Mesenchymal stem cell (in vitro differentiated cells and primary cell): ENCODE measurements around the gene PARP15.

ENCODE experiments used
- DNase-seq: peaks from one replicate; pipeline ENCODE4 v3.0.0-alpha.2; 2013
- H2AFZ ChIP-seq: one replicate; pipeline ENCODE4 v1.6.1; 2013; ENCODE audit warnings: low read depth, mild to moderate bottlenecking, control low read depth, inconsistent platforms, low read length, moderate library complexity
- H2AK5ac ChIP-seq: 2 replicates; pipeline ENCODE4 v1.6.1; 2013; ENCODE audit warnings: low read length, moderate library complexity, mild to moderate bottlenecking, inconsistent platforms; ENCODE audit not compliant: severe bottlenecking
- H2BK120ac ChIP-seq: one replicate; pipeline ENCODE4 v1.6.1; 2013; ENCODE audit warnings: low read depth, mild to moderate bottlenecking, inconsistent platforms, low read length, moderate library complexity
- H2BK12ac ChIP-seq, 2 experiments: one replicate each; pipeline ENCODE4 v1.6.1; 2013; ENCODE audit warnings: inconsistent platforms in 2 of 2, low read length in 2 of 2, mild to moderate bottlenecking in 2 of 2, moderate library complexity in 2 of 2, control low read depth in 1 of 2
- H2BK15ac ChIP-seq: one replicate; pipeline ENCODE4 v1.6.1; 2013; ENCODE audit warnings: mild to moderate bottlenecking, low read depth, inconsistent platforms; ENCODE audit not compliant: poor library complexity, severe bottlenecking
- H2BK5ac ChIP-seq: 2 replicates; pipeline ENCODE4 v1.6.1; 2013; ENCODE audit warnings: low read depth, mild to moderate bottlenecking, low read length, control low read depth, inconsistent platforms; ENCODE audit not compliant: poor library complexity, severe bottlenecking
- H3K14ac ChIP-seq, 2 experiments: one replicate each; pipeline ENCODE4 v1.6.1; 2013; ENCODE audit warnings: inconsistent platforms in 2 of 2, low read length in 2 of 2, control low read depth in 1 of 2, mild to moderate bottlenecking in 1 of 2, moderate library complexity in 1 of 2
- H3K18ac ChIP-seq, 2 experiments: one replicate each; pipeline ENCODE4 v1.6.1; 2013; ENCODE audit warnings: inconsistent platforms in 2 of 2, low read length in 2 of 2, control low read depth in 1 of 2, low read depth in 1 of 2, mild to moderate bottlenecking in 1 of 2
- H3K23ac ChIP-seq, 2 experiments: one replicate each; pipeline ENCODE4 v1.6.1; 2013; ENCODE audit warnings: inconsistent platforms in 2 of 2, low read length in 2 of 2, mild to moderate bottlenecking in 2 of 2, moderate library complexity in 2 of 2, control low read depth in 1 of 2
- H3K27ac ChIP-seq: 2 replicates; pipeline ENCODE4 v1.5.1; 2013; ENCODE audit warnings: mild to moderate bottlenecking, moderate library complexity, low read length, control low read depth, inconsistent platforms; ENCODE audit not compliant: poor library complexity, severe bottlenecking
- H3K27me3 ChIP-seq, 2 experiments: 2 replicates each; pipeline versions ENCODE4 v1.6.1 to v1.7.0; 2013; ENCODE audit warnings: low read length in 2 of 2, mild to moderate bottlenecking in 2 of 2, moderate library complexity in 2 of 2, control low read depth in 1 of 2, inconsistent platforms in 1 of 2; ENCODE audit not compliant: control insufficient read depth in 1 of 2, insufficient read depth in 1 of 2
- H3K36me3 ChIP-seq, 2 experiments: 2 replicates each; pipeline versions ENCODE4 v1.6.1 to v1.7.0; 2013; ENCODE audit warnings: low read length in 2 of 2, control low read depth in 1 of 2, inconsistent platforms in 1 of 2, low read depth in 1 of 2, mild to moderate bottlenecking in 1 of 2; ENCODE audit not compliant: insufficient read depth in 2 of 2, control insufficient read depth in 1 of 2
- H3K4ac ChIP-seq, 2 experiments: one replicate each; pipeline ENCODE4 v1.6.1; 2013; ENCODE audit warnings: inconsistent platforms in 2 of 2, low read length in 2 of 2, mild to moderate bottlenecking in 2 of 2, moderate library complexity in 2 of 2, control low read depth in 1 of 2, low read depth in 1 of 2
- H3K4me1 ChIP-seq: 2 replicates; pipeline ENCODE4 v1.6.1; 2013; ENCODE audit warnings: low read depth, low read length, control low read depth; ENCODE audit not compliant: control insufficient read depth, insufficient read depth
- H3K4me2 ChIP-seq: 2 replicates; pipeline ENCODE4 v1.6.1; 2013; ENCODE audit warnings: low read length, mild to moderate bottlenecking, inconsistent platforms; ENCODE audit not compliant: poor library complexity, severe bottlenecking
- H3K4me3 ChIP-seq, 2 experiments: 2 replicates each; pipeline versions ENCODE4 v1.5.1 to v1.7.0; 2013; ENCODE audit warnings: low read length in 2 of 2, mild to moderate bottlenecking in 2 of 2, control low read depth in 1 of 2, low read depth in 1 of 2; ENCODE audit not compliant: insufficient read depth in 1 of 2
- H3K79me1 ChIP-seq: replicated peaks from 2 replicates; pipeline ENCODE4 v1.6.1; 2013; ENCODE audit warnings: mild to moderate bottlenecking, control low read depth, low read length, inconsistent platforms; ENCODE audit not compliant: poor library complexity, severe bottlenecking
- H3K9ac ChIP-seq: 2 replicates; pipeline ENCODE4 v1.7.0; 2013; ENCODE audit warnings: mild to moderate bottlenecking, low read length, moderate library complexity
- H3K9me3 ChIP-seq: 2 replicates; pipeline ENCODE4 v1.7.0; 2013; ENCODE audit warnings: mild to moderate bottlenecking, low read length; ENCODE audit not compliant: control insufficient read depth
- H4K8ac ChIP-seq: one replicate; pipeline ENCODE4 v1.6.1; 2013; ENCODE audit warnings: inconsistent platforms, mild to moderate bottlenecking, low read length, moderate library complexity
- H4K91ac ChIP-seq: one replicate; pipeline ENCODE4 v1.6.1; 2013; ENCODE audit warnings: mild to moderate bottlenecking, low read length, inconsistent platforms
- whole genome bisulfite sequencing: methylation state at CpG from one replicate; pipeline ENCODE4 v1.1.7; 2013; ENCODE audit warnings: mixed read lengths; 5-methylcytosine and 5-hydroxymethylcytosine counted together

PARP15 gene

DNA sequence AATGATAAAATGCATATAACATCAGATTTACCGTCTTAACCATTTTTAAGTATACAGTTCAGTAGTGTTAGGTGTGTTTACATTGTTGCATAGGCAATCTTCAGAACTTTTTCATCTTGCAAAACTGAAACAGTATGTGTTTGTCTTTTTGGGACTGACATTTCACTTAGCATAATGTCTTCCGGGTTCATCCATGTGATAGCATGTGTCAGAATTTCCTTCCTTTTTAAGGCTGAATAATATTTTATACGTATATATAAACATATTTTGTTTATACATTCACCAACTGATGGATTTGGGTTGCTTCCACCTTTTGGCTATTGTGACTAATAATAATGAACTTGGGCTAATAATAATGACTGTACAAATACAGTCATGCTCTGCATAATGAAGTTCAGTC lies 3.0 kb downstream of the PARP15 start:
- H3K18ac ChIP-seq, result no peak overlapping the region
- no peaks in the 10 kb centered on the region for H3K27me3 ChIP-seq
- no peak overlapping the region for H2BK15ac ChIP-seq
- peaks cover 36% of the 10 kb centered on the region for H3K9me3 ChIP-seq
- H3K23ac ChIP-seq, result no peak overlapping the region
- no peaks in the 10 kb centered on the region for H3K36me3 ChIP-seq
- H3K9ac ChIP-seq, result no peak overlapping the region
- H3K4me3 ChIP-seq, result no peak overlapping the region
- H3K4ac ChIP-seq, result no peak overlapping the region
- H2BK12ac ChIP-seq, result no peak overlapping the region
- no peak overlapping the region for H4K8ac ChIP-seq
- DNase-seq, result no peak
- H2BK5ac ChIP-seq, result no peak overlapping the region
- H2AFZ ChIP-seq, result no peak overlapping the region
- peaks cover 5% of the 10 kb centered on the region for H3K4me1 ChIP-seq
- no peak overlapping the region for H3K4me2 ChIP-seq
- no peak overlapping the region for H2AK5ac ChIP-seq
- no peak overlapping the region for H2BK120ac ChIP-seq
- H3K27ac ChIP-seq, result no peak overlapping the region
- no peak overlapping the region for H4K91ac ChIP-seq
- no peaks in the 10 kb centered on the region for H3K79me1 ChIP-seq
- no peak overlapping the region for H3K14ac ChIP-seq
- WGBS, result no CpG with 5 or more reads among the region's 3 CpGs

DNA sequence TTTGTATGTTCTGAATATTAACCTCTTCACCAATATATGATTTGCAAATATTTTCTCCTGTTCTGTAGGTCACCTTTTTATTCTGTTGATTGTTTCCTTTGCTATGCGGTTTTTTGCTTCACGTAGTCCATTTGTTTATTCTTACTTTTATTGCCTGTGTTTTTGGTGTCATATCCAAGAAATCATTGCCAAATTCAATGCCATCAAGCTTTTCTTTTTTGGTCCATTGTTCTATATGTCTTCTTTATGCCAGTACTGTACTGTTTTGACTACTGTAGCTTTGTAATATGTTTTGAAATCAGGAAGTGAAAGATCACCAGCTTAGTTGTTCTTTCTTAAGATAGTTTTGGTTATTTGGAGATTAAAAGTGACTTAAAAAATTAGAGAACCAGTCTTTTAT lies 4.2 kb downstream of the PARP15 start:
- Histone ChIP-seq H3K4me2 (no peak overlapping the region), H2AFZ (no peak overlapping the region), H4K91ac (no peak overlapping the region), H2BK120ac (no peak overlapping the region), H2AK5ac (no peak overlapping the region), H3K14ac (no peak overlapping the region), H3K4me1 (peaks cover 5% of the 10 kb centered on the region), H2BK5ac (no peak overlapping the region), H3K9me3 (peaks cover 36% of the 10 kb centered on the region), H3K4me3 (no peak overlapping the region), H3K9ac (no peak overlapping the region), H3K4ac (no peak overlapping the region), H3K18ac (no peak overlapping the region), H4K8ac (no peak overlapping the region), H3K79me1 (no peaks in the 10 kb centered on the region), H3K27ac (no peak overlapping the region), H3K23ac (no peak overlapping the region), H2BK12ac (no peak overlapping the region), H2BK15ac (no peak overlapping the region), H3K36me3 (no peaks in the 10 kb centered on the region), H3K27me3 (no peaks in the 10 kb centered on the region)
- WGBS, result no CpG with 5 or more reads among the region's 2 CpGs
- DNase-seq, result no peak

DNA sequence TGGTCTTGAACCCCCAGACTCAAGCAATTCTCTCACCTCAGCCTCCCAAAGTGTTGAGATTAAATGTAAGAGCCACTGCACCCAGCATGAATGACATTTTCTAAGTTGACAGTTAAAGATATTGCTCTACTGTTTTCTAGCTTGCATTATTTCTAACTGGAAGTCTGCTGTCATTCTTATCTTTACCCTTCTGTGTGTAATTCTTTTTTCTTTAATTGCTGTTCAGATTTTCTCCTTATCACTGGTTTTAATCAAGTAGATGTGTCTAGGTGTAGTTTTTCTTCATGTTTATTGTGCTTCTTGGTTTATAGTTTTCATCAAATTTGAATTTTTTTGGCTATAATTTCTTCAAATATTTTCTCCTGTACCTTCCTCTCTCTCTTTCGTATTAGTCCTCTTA lies 4.9 kb downstream of the PARP15 start:
- Histone ChIP-seq H3K14ac (no peak overlapping the region), H3K27ac (no peak overlapping the region), H4K8ac (no peak overlapping the region), H3K9me3 (peaks cover 36% of the 10 kb centered on the region), H3K4me2 (no peak overlapping the region), H2BK12ac (no peak overlapping the region), H3K9ac (no peak overlapping the region), H3K27me3 (no peaks in the 10 kb centered on the region), H3K79me1 (no peaks in the 10 kb centered on the region), H3K4me1 (peaks cover 4% of the 10 kb centered on the region), H4K91ac (no peak overlapping the region), H3K36me3 (no peaks in the 10 kb centered on the region), H3K23ac (no peak overlapping the region), H2BK120ac (no peak overlapping the region), H2BK5ac (no peak overlapping the region), H2AFZ (no peak overlapping the region), H2BK15ac (no peak overlapping the region), H2AK5ac (no peak overlapping the region), H3K4ac (no peak overlapping the region), H3K18ac (no peak overlapping the region), H3K4me3 (no peak overlapping the region)
- WGBS, result no CpG with 5 or more reads among the region's 1 CpG
- no peak for DNase-seq

DNA sequence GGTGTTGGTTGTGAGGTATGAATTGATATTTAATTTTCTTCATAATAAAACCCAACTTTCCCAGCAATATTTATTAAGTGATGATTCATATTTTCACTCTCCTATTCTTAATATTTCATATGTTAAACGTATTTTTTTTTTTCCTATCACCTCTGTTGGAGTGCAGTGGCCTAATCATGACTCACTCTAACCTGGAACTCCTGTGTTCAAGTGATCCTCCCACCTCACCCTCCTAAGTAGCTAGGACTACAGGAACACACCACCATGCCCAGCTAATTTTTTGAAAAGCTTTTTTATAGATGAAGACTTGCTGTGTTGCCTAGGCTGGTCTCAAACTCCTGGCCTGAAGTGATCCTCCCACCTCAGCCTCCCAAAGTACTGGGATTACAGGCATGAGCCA lies 8.6 kb downstream of the PARP15 start:
- Histone ChIP-seq H3K23ac (no peak overlapping the region), H3K4me2 (no peak overlapping the region), H3K4me3 (no peak overlapping the region), H4K91ac (no peak overlapping the region), H3K18ac (no peak overlapping the region), H3K9me3 (peaks cover 31% of the 10 kb centered on the region), H3K4me1 (no peaks in the 10 kb centered on the region), H3K36me3 (no peaks in the 10 kb centered on the region), H2BK120ac (no peak overlapping the region), H2BK15ac (no peak overlapping the region), H2BK12ac (no peak overlapping the region), H3K4ac (no peak overlapping the region), H4K8ac (no peak overlapping the region), H3K14ac (no peak overlapping the region), H3K27me3 (no peaks in the 10 kb centered on the region), H2AFZ (no peak overlapping the region), H2BK5ac (no peak overlapping the region), H2AK5ac (no peak overlapping the region), H3K79me1 (no peaks in the 10 kb centered on the region), H3K9ac (no peak overlapping the region), H3K27ac (no peak overlapping the region)
- 67% methylated on average over 1 of the region's 1 CpG for WGBS
- no peak for DNase-seq
